Upper lobe of left lung (tissue), 6 donors: ENCODE measurements around the gene HOMER2. TPM values are rescaled to one million over a fixed set of nuclear protein-coding genes. Genes with fewer than 3 reads are reported as not detected.
A peak's percentile ranks its signal among the peaks of the same experiment; 100 is the strongest.
"Not testable (repeated sequence)": the region's sequence is repeated elsewhere in the genome, so short reads cannot be mapped to it uniquely, and the experiment has no call there.

ENCODE experiments used
- ATAC-seq, 2 donors: fragments of 200-7000 bp; cut with Tn5 transposase; one replicate each; pipeline ENCODE4 v1.9.1; 2022; ENCODE audit warnings: mild to moderate bottlenecking in 2 of 2, moderate library complexity in 2 of 2; ENCODE audit not compliant: low FRiP score in 2 of 2
- DNase-seq, 2 donors: peaks; one replicate each; pipeline ENCODE4 v3.0.0-alpha.2; 2019 to 2020
- H3K27ac ChIP-seq, 4 donors: fragments of 200-600 bp; sonication (generic); one replicate each; pipeline ENCODE4 v1.5.1; 2016 to 2019
- H3K27me3 ChIP-seq, 4 donors: fragments of 200-600 bp; sonication (generic); one replicate each; pipeline ENCODE4 v1.5.1; 2017 to 2019
- H3K36me3 ChIP-seq, 4 donors: fragments of 200-600 bp; sonication (generic); one replicate each; pipeline ENCODE4 v1.5.1; 2016 to 2019
- H3K4me1 ChIP-seq, 4 donors: fragments of 200-600 bp; sonication (generic); one replicate each; pipeline ENCODE4 v1.5.1; 2018 to 2019
- H3K4me3 ChIP-seq, 4 donors: fragments of 200-600 bp; sonication (generic); one replicate each; pipeline ENCODE4 v1.5.1; 2017 to 2019; ENCODE audit warnings: mild to moderate bottlenecking in 2 of 4, moderate library complexity in 1 of 4
- H3K9me3 ChIP-seq, 4 donors: fragments of 200-600 bp; sonication (generic); one replicate each; pipeline ENCODE4 v1.5.1; 2018 to 2019
- EP300 ChIP-seq, 4 donors: sonication (generic); formaldehyde crosslinking; IDR thresholded peaks; one replicate each; pipeline ENCODE4 v1.5.1; 2017; ENCODE audit warnings: antibody characterized with exemption in 4 of 4, control low read depth in 2 of 4
- POLR2A ChIP-seq, 4 donors: fragments of 450-650 bp; IDR thresholded peaks; one replicate each; pipeline ENCODE4 v1.5.1; 2016 to 2017; ENCODE audit warnings: antibody characterized with exemption in 4 of 4, mild to moderate bottlenecking in 2 of 4
- POLR2AphosphoS5 ChIP-seq, 2 donors: sonication (generic); formaldehyde crosslinking; IDR thresholded peaks; one replicate each; pipeline ENCODE4 v1.5.1; 2017; ENCODE audit warnings: antibody characterized with exemption in 2 of 2
- WGBS, 2 donors: methylation state at CpG; one replicate each; pipeline ENCODE4 v1.1.5; 2017 to 2018; 5-methylcytosine and 5-hydroxymethylcytosine counted together
- total RNA-seq, 6 donors: library from RNA; depleted of rRNA in 4 of 6; stranded (reverse); fragments of >200 nt in 4 of 6; gene quantifications; one replicate each; pipeline versions ENCODE4 v1.1.0 to v1.2.1, GENCODE V29; 2016 to 2021
- TF ChIP-seq, protein P1 (sequence below), 6 experiments: fragments of 450-650 bp in 4 of 6; fragments of 200-600 bp in 2 of 6; sonication (generic) in 2 of 6; IDR thresholded peaks; one replicate each; pipeline ENCODE4 v1.5.1; 2016 to 2019; ENCODE audit warnings: antibody characterized with exemption in 6 of 6
- donor health status: DM: no; HTN: no; CAD: no; lungs with moderate emphysema.
- donor health status: DM: no; HTN: yes; CAD: no; lungs with severe emphysema.

Gene HOMER2
- total RNA-seq, 6 donors from 2014 or later = 11.3 to 76.5 (median 26.5) TPM

GRCh38 chr15:82942691-82943090 is 9.8 kb downstream of the HOMER2 start:
- peak in 1 of 2 donors; percentile 91 for DNase-seq
- Histone ChIP-seq H3K27me3 (no peaks in the 10 kb centered on the region), H3K4me3 (no peak overlapping the region), H3K36me3 (no peaks in the 10 kb centered on the region), H3K9me3 (no peaks in the 10 kb centered on the region), H3K4me1 (peaks cover 0 to 8% (median 0%) of the 10 kb centered on the region in 4 donors), H3K27ac (peak overlapping the region in 1 of 4 donors; percentile 30)
- peak; percentile 64 to 91 for ATAC-seq
- WGBS, 2 donors = 46 to 84% methylated on average over 8 of the region's 8 CpGs
- TF ChIP-seq POLR2AphosphoS5 (IDR thresholded peaks at IDR 0.05) (peak in 1 of 2 donors; percentile 49), POLR2A (IDR thresholded peaks at IDR 0.05) (peak in 1 of 4 donors; percentile 12)
- TF ChIP-seq, protein P1, sequence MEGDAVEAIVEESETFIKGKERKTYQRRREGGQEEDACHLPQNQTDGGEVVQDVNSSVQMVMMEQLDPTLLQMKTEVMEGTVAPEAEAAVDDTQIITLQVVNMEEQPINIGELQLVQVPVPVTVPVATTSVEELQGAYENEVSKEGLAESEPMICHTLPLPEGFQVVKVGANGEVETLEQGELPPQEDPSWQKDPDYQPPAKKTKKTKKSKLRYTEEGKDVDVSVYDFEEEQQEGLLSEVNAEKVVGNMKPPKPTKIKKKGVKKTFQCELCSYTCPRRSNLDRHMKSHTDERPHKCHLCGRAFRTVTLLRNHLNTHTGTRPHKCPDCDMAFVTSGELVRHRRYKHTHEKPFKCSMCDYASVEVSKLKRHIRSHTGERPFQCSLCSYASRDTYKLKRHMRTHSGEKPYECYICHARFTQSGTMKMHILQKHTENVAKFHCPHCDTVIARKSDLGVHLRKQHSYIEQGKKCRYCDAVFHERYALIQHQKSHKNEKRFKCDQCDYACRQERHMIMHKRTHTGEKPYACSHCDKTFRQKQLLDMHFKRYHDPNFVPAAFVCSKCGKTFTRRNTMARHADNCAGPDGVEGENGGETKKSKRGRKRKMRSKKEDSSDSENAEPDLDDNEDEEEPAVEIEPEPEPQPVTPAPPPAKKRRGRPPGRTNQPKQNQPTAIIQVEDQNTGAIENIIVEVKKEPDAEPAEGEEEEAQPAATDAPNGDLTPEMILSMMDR (IDR thresholded peaks at IDR 0.05) = no peak

GRCh38 chr15:82939678-82940077 is 12.8 kb downstream of the HOMER2 start:
- H3K27me3 ChIP-seq, DNase-seq, ATAC-seq, H3K27ac ChIP-seq, H3K36me3 ChIP-seq, H3K9me3 ChIP-seq, H3K4me3 ChIP-seq, H3K4me1 ChIP-seq: not testable (repeated sequence)
- 95 to 98% methylated on average over 6 of the region's 6 CpGs for WGBS, 2 donors

- DNase-seq (no peak), ATAC-seq (no peak)
- Histone ChIP-seq H3K9me3 (no peaks in the 10 kb centered on the region), H3K4me3 (no peak overlapping the region), H3K4me1 (peaks cover 0 to 8% (median 0%) of the 10 kb centered on the region in 4 donors), H3K36me3 (no peaks in the 10 kb centered on the region), H3K27ac (no peak overlapping the region), H3K27me3 (no peaks in the 10 kb centered on the region)
- TF ChIP-seq POLR2A (IDR thresholded peaks at IDR 0.05) = no peak
- TF ChIP-seq, protein P1 (IDR thresholded peaks at IDR 0.05) = no peak
- WGBS, 2 donors = 91 to 96% methylated on average over 5 of the region's 5 CpGs
These were observed 14.8 kb downstream of the HOMER2 start for GRCh38 chr15:82937712-82938058.

- DNase-seq (no peak), ATAC-seq (peak in 1 of 2 donors; percentile 62)
- TF ChIP-seq EP300 (IDR thresholded peaks at IDR 0.05) (no peak), POLR2A (IDR thresholded peaks at IDR 0.05) (no peak), POLR2AphosphoS5 (IDR thresholded peaks at IDR 0.05) (no peak)
- TF ChIP-seq, protein P1 (IDR thresholded peaks at IDR 0.05) = no peak
- Histone ChIP-seq H3K36me3 (no peaks in the 10 kb centered on the region), H3K9me3 (no peaks in the 10 kb centered on the region), H3K27me3 (no peaks in the 10 kb centered on the region), H3K27ac (no peak overlapping the region), H3K4me3 (no peak overlapping the region), H3K4me1 (peaks cover 0 to 5% (median 0%) of the 10 kb centered on the region in 4 donors)
- 73 to 80% methylated on average over 4 of the region's 4 CpGs for WGBS, 2 donors
These were observed 15.4 kb downstream of the HOMER2 start for GRCh38 chr15:82936966-82937711.

DNA sequence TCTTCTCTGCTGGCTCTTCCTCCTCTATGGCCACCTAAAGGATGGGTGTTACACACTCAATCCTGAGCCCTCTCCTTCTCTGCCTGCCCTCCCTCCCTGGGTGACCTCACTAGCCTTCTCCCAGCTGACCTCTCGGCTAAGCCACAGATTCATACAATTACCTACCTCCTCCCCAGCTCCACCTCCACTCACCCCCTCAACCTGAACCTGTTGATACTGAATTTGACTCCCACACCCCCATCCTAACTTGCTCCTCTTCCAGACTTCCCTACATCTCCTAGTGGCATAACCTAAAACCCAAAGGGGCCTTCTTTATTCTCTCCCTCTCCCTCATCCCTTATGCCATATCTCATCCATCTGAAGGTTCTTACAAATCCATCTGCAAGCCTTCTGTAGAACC is 17.1 kb downstream of the HOMER2 start:
- TF ChIP-seq, protein P1 (IDR thresholded peaks at IDR 0.05) = no peak
- TF ChIP-seq EP300 (IDR thresholded peaks at IDR 0.05) (no peak), POLR2AphosphoS5 (IDR thresholded peaks at IDR 0.05) (no peak), POLR2A (IDR thresholded peaks at IDR 0.05) (no peak)
- H3K36me3 ChIP-seq = no peaks in the 10 kb centered on the region
- ATAC-seq = no peak
- no peak overlapping the region for H3K4me3 ChIP-seq
- no peaks in the 10 kb centered on the region for H3K27me3 ChIP-seq
- no peaks in the 10 kb centered on the region for H3K9me3 ChIP-seq
- no peaks in the 10 kb centered on the region for H3K4me1 ChIP-seq
- 64 to 94% methylated on average over 1 of the region's 1 CpG for WGBS, 2 donors
- H3K27ac ChIP-seq = no peak overlapping the region
- no peak for DNase-seq
